Sigmoid colon (tissue), 3 donors: ENCODE data around the gene MAP2K2.

Source experiments
- CTCF ChIP-seq, 4 experiments: fragments of 450-650 bp in 3 of 4; fragments of 200-600 bp in 1 of 4; IDR thresholded peaks; one replicate each; pipeline ENCODE4 v1.5.1; 2016 to 2019; ENCODE audit warnings: antibody characterized with exemption in 4 of 4, mild to moderate bottlenecking in 3 of 4, moderate library complexity in 2 of 4
- POLR2A ChIP-seq, 2 donors: fragments of 450-650 bp; IDR thresholded peaks; one replicate each; pipeline ENCODE4 v1.6.1; 2016; ENCODE audit warnings: antibody characterized with exemption in 2 of 2, mild to moderate bottlenecking in 2 of 2, moderate library complexity in 2 of 2

GRCh38 chr19:4066682-4067395 lies 57.1 kb downstream of the MAP2K2 start, which contains the start of gene ZBTB7A:
- TF ChIP-seq CTCF (IDR thresholded peaks at IDR 0.05) (no peak), POLR2A (IDR thresholded peaks at IDR 0.05) (no peak)
